Activated CD8-positive, alpha-beta memory T cell treated with anti-CD3 and anti-CD28 coated beads, Interleukin-2, amount 50 U/mL, for 1 hour (primary cell): Measurements from ENCODE around the gene CIB4.

Experiments
- DNase-seq: peaks from one replicate; pipeline ENCODE4 v3.0.0-alpha.2; 2020; ENCODE audit errors: extremely low read depth

CIB4 gene

GRCh38 chr2:26621469-26622199 is 19.5 kb downstream of the CIB4 start:
- DNase-seq: no peak

- no peak for DNase-seq
Observed at GRCh38 chr2:26620031-26620605, 21.0 kb downstream of the CIB4 start.

- no peak for DNase-seq
Observed at GRCh38 chr2:26619521-26619951, 21.6 kb downstream of the CIB4 start.

- DNase-seq: no peak
Observed at GRCh38 chr2:26619096-26619495, 22.1 kb downstream of the CIB4 start.

- no peak for DNase-seq
Observed at GRCh38 chr2:26618611-26619010, 22.6 kb downstream of the CIB4 start.

GRCh38 chr2:26617588-26618083 is 23.5 kb downstream of the CIB4 start:
- no peak for DNase-seq

GRCh38 chr2:26616706-26617587 is 24.2 kb downstream of the CIB4 start:
- DNase-seq: no peak

- DNase-seq: no peak
Observed at GRCh38 chr2:26615860-26616705, 25.1 kb downstream of the CIB4 start.

GRCh38 chr2:26615336-26615859 is 25.8 kb downstream of the CIB4 start:
- DNase-seq: no peak

GRCh38 chr2:26614216-26615138 is 26.7 kb downstream of the CIB4 start:
- no peak for DNase-seq

GRCh38 chr2:26613241-26614215 is 27.6 kb downstream of the CIB4 start:
- DNase-seq: no peak

- DNase-seq: no peak
Observed at GRCh38 chr2:26612522-26613240, 28.5 kb downstream of the CIB4 start.

- DNase-seq: no peak
Observed at GRCh38 chr2:26612034-26612433, 29.1 kb downstream of the CIB4 start.

GRCh38 chr2:26610504-26611335 is 30.4 kb downstream of the CIB4 start:
- DNase-seq: no peak

- DNase-seq: no peak
Observed at GRCh38 chr2:26609839-26610277, 31.3 kb downstream of the CIB4 start.

GRCh38 chr2:26609205-26609631 is 31.9 kb downstream of the CIB4 start:
- DNase-seq: no peak

- DNase-seq: no peak
Observed at GRCh38 chr2:26608557-26608956, 32.6 kb downstream of the CIB4 start.
